ENCODE results near the gene CBX4. TPM values are rescaled to one million over a fixed set of nuclear protein-coding genes. Genes with fewer than 3 reads are reported as not detected.
"Not testable (repeated sequence)": the region's sequence is repeated elsewhere in the genome, so short reads cannot be mapped to it uniquely, and the experiment has no call there.

Gene CBX4
- total and polyA plus RNA-seq, 2 experiments from 2014 or later = 1.4 to 4.6 TPM

DNA sequence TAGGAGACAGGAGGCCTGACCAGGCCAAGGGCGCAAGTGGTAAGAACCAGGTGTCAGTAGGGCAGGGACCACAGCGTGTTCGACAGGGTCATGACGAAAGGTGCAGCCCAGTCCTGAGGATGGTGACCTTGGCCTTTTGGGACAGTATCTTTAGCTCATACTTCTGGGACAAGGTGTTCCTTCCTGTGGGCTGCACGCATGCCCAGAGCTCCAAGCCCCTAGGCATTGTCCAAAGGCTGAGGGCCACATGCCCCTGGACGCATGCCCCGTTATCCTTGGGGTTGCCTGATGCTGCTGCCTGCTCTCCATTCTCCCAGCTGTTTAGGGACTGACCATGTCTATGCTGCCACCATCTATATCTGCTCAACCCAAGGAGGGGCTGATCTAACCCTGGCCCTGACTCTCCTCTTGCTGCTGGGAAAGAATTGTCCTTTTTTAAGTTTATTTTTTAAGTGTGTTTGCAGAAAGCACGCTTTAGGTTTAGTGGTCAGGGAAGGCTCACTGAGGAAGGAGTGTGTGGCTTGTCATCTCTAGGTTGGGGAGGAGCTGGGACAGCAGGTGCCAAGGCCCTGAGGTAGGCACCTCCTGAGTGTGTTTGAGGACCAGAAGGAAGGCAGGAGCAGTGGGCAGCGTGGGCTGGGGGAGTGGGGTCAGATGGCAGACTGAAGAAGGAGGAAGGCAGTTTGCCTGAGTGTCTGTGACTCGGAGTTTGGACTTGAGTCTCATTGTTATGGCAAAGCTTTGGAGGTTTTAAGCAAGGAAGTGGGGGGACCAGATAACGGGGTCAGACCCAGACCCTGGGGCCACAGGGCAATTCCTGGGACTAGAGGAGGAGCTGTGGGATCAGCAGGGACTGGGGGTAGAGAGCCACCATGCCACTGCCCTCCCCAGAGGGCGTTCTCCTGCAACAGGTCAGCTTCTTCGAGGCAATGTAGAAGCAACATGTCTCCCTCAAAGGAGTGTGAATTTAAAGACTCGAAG, 15.1 kb upstream of the CBX4 start:
- H3K27ac ChIP-seq (ENCODE audit: low read depth) = no peak overlapping the region
- Mint-ChIP-seq H3K27ac (no peak overlapping the region), H3K36me3 (ENCODE audit: low read depth) (no peaks in the 10 kb centered on the region; the same call in 2 of the 3 replicates), H3K27me3 (ENCODE audit: insufficient read depth, low read depth, poor library complexity) (peaks cover 33% of the 10 kb centered on the region), H3K9me3 (no peaks in the 10 kb centered on the region), H3K4me1 (peaks cover 8% of the 10 kb centered on the region), H3K4me3 (no peak overlapping the region)
- no peaks in the 10 kb centered on the region for H3K9me2 ChIP-seq (ENCODE audit: insufficient read depth)
- no peaks in the 10 kb centered on the region for H3F3A ChIP-seq (replicated peaks; ENCODE audit: low read depth)
- no peaks in the 10 kb centered on the region for H3K79me2 ChIP-seq (replicated peaks; ENCODE audit: insufficient read depth)
- no peak for ATAC-seq
- H3K36me3 ChIP-seq (ENCODE audit: insufficient read depth) = no peaks in the 10 kb centered on the region
- H3K4me3 ChIP-seq = no peak overlapping the region
- H3K4me2 ChIP-seq = no peak overlapping the region
- H2AFZ ChIP-seq = no peak overlapping the region
- H4K20me1 ChIP-seq (replicated peaks; ENCODE audit: insufficient read depth) = no peaks in the 10 kb centered on the region
- no peaks in the 10 kb centered on the region for H3K27me3 ChIP-seq (ENCODE audit: insufficient read depth)
- no peaks in the 10 kb centered on the region for H3K4me1 ChIP-seq (ENCODE audit: insufficient read depth)
- TF ChIP-seq, protein P1, sequence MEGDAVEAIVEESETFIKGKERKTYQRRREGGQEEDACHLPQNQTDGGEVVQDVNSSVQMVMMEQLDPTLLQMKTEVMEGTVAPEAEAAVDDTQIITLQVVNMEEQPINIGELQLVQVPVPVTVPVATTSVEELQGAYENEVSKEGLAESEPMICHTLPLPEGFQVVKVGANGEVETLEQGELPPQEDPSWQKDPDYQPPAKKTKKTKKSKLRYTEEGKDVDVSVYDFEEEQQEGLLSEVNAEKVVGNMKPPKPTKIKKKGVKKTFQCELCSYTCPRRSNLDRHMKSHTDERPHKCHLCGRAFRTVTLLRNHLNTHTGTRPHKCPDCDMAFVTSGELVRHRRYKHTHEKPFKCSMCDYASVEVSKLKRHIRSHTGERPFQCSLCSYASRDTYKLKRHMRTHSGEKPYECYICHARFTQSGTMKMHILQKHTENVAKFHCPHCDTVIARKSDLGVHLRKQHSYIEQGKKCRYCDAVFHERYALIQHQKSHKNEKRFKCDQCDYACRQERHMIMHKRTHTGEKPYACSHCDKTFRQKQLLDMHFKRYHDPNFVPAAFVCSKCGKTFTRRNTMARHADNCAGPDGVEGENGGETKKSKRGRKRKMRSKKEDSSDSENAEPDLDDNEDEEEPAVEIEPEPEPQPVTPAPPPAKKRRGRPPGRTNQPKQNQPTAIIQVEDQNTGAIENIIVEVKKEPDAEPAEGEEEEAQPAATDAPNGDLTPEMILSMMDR (conservative IDR thresholded peaks at IDR 0.05; ENCODE audit: low read depth in 2 of 2) = peak in 1 of 2 experiments; percentile 18; a peak in 1 of 4 replicates
- no peak for TF ChIP-seq ZNF114 (CRISPR knock-in tag; IDR thresholded peaks at IDR 0.05)
- no peak for DNase-seq (ENCODE audit: low spot score)

DNA sequence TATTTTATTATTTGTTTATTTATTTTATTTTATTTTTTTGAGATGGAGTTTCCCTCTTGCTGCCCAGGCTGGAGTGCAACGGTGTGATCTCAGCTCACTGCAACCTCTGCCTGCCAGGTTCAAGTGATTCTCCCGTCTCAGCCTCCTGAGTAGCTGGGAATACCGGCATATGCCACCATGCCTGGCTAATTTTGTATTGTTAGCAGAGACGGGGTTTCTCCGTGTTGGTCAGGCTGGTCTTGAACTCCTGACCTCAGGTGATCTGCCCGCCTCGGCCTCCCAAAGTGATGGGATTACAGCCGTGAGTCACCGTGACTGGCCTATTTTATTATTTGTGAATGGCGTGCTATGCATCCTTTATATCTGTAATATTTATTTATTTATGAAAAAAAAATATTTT, 13.9 kb upstream of the CBX4 start:
- not testable (repeated sequence) for H3F3A ChIP-seq (replicated peaks; ENCODE audit: low read depth); H3K36me3 ChIP-seq (ENCODE audit: insufficient read depth); H3K4me1 Mint-ChIP-seq; H3K27ac ChIP-seq (ENCODE audit: low read depth); H3K4me1 ChIP-seq (ENCODE audit: insufficient read depth); ATAC-seq; H3K9me3 Mint-ChIP-seq; H3K9me2 ChIP-seq (ENCODE audit: insufficient read depth); H3K36me3 Mint-ChIP-seq (ENCODE audit: low read depth); H3K79me2 ChIP-seq (replicated peaks; ENCODE audit: insufficient read depth); H3K4me2 ChIP-seq; H4K20me1 ChIP-seq (replicated peaks; ENCODE audit: insufficient read depth); DNase-seq (ENCODE audit: low spot score); H2AFZ ChIP-seq; H3K27me3 ChIP-seq (ENCODE audit: insufficient read depth); H3K27ac Mint-ChIP-seq; H3K4me3 ChIP-seq; H3K4me3 Mint-ChIP-seq
- peaks cover 39% of the 10 kb centered on the region for H3K27me3 Mint-ChIP-seq (ENCODE audit: insufficient read depth, low read depth, poor library complexity)

DNA sequence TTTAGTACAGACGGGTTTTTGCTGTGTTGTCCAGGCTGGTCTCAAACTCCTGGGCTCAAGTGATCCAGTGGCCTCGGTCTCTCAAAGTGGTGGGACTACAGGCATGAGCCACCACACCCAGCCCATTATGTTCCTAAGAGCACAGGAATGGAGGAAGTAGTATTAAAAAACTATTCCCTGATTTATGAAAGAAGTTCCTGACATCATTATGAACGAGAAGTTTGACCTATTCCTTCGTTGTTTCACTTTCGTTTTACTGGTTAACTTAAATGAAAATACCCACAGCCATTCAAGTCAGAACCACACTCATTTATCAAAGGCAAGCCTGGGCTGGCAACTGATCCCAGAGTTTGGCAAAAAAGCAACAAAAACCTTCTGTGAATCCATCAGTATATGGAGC, 13.5 kb upstream of the CBX4 start:
- H3K79me2 ChIP-seq (replicated peaks; ENCODE audit: insufficient read depth) = no peaks in the 10 kb centered on the region
- H3K27me3 ChIP-seq (ENCODE audit: insufficient read depth) = peaks cover 10% of the 10 kb centered on the region; the same call in 1 of the 2 replicates
- no peaks in the 10 kb centered on the region for H3K9me3 Mint-ChIP-seq
- H3K4me2 ChIP-seq = no peak overlapping the region
- no peaks in the 10 kb centered on the region for H3K9me2 ChIP-seq (ENCODE audit: insufficient read depth)
- H3K4me3 ChIP-seq = no peak overlapping the region
- H3K4me1 ChIP-seq (ENCODE audit: insufficient read depth) = no peaks in the 10 kb centered on the region
- no peak for ATAC-seq
- H3K27me3 Mint-ChIP-seq (ENCODE audit: insufficient read depth, low read depth, poor library complexity) = peaks cover 42% of the 10 kb centered on the region
- H3F3A ChIP-seq (replicated peaks; ENCODE audit: low read depth) = no peaks in the 10 kb centered on the region
- TF ChIP-seq CREB1 (CRISPR knock-in tag; IDR thresholded peaks at IDR 0.05; ENCODE audit: low read depth) = no peak
- no peak for TF ChIP-seq EZH2phosphoT487 (IDR thresholded peaks at IDR 0.05; ENCODE audit: unreplicated experiment)
- TF ChIP-seq, protein P2, sequence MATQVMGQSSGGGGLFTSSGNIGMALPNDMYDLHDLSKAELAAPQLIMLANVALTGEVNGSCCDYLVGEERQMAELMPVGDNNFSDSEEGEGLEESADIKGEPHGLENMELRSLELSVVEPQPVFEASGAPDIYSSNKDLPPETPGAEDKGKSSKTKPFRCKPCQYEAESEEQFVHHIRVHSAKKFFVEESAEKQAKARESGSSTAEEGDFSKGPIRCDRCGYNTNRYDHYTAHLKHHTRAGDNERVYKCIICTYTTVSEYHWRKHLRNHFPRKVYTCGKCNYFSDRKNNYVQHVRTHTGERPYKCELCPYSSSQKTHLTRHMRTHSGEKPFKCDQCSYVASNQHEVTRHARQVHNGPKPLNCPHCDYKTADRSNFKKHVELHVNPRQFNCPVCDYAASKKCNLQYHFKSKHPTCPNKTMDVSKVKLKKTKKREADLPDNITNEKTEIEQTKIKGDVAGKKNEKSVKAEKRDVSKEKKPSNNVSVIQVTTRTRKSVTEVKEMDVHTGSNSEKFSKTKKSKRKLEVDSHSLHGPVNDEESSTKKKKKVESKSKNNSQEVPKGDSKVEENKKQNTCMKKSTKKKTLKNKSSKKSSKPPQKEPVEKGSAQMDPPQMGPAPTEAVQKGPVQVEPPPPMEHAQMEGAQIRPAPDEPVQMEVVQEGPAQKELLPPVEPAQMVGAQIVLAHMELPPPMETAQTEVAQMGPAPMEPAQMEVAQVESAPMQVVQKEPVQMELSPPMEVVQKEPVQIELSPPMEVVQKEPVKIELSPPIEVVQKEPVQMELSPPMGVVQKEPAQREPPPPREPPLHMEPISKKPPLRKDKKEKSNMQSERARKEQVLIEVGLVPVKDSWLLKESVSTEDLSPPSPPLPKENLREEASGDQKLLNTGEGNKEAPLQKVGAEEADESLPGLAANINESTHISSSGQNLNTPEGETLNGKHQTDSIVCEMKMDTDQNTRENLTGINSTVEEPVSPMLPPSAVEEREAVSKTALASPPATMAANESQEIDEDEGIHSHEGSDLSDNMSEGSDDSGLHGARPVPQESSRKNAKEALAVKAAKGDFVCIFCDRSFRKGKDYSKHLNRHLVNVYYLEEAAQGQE (IDR thresholded peaks at IDR 0.05; ENCODE audit: unreplicated experiment) = no peak
- TF ChIP-seq STAT1 (IDR thresholded peaks at IDR 0.05; ENCODE audit: unreplicated experiment) = no peak
- TF ChIP-seq, protein P3, sequence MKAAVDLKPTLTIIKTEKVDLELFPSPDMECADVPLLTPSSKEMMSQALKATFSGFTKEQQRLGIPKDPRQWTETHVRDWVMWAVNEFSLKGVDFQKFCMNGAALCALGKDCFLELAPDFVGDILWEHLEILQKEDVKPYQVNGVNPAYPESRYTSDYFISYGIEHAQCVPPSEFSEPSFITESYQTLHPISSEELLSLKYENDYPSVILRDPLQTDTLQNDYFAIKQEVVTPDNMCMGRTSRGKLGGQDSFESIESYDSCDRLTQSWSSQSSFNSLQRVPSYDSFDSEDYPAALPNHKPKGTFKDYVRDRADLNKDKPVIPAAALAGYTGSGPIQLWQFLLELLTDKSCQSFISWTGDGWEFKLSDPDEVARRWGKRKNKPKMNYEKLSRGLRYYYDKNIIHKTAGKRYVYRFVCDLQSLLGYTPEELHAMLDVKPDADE (IDR thresholded peaks at IDR 0.05) = no peak
- TF ChIP-seq JUNB (IDR thresholded peaks at IDR 0.05; ENCODE audit: unreplicated experiment) = no peak
- TF ChIP-seq ZNF331 (CRISPR knock-in tag; IDR thresholded peaks at IDR 0.05; ENCODE audit: low read depth) = no peak
- TF ChIP-seq EZH2 (IDR thresholded peaks at IDR 0.05; ENCODE audit: low read depth, unreplicated experiment) = no peak
- TF ChIP-seq POLR2AphosphoS5 (IDR thresholded peaks at IDR 0.05; ENCODE audit: low read depth) = no peak
- H2AFZ ChIP-seq = no peak overlapping the region
- no peaks in the 10 kb centered on the region for H3K36me3 ChIP-seq (ENCODE audit: insufficient read depth)
- H3K4me1 Mint-ChIP-seq = peaks cover 8% of the 10 kb centered on the region
- no peak overlapping the region for H3K27ac ChIP-seq (ENCODE audit: low read depth)
- no peak overlapping the region for H3K27ac Mint-ChIP-seq
- H4K20me1 ChIP-seq (replicated peaks; ENCODE audit: insufficient read depth) = no peaks in the 10 kb centered on the region
- no peak for DNase-seq (ENCODE audit: low spot score)
- no peak overlapping the region for H3K4me3 Mint-ChIP-seq
- no peaks in the 10 kb centered on the region; the same call in 2 of the 3 replicates for H3K36me3 Mint-ChIP-seq (ENCODE audit: low read depth)

All from GM23338 (cell line).